ENCODE results near the gene GTF2F2.
"Not testable (repeated sequence)": the region's sequence is repeated elsewhere in the genome, so short reads cannot be mapped to it uniquely, and the experiment has no call there.

GTF2F2 gene

DNA sequence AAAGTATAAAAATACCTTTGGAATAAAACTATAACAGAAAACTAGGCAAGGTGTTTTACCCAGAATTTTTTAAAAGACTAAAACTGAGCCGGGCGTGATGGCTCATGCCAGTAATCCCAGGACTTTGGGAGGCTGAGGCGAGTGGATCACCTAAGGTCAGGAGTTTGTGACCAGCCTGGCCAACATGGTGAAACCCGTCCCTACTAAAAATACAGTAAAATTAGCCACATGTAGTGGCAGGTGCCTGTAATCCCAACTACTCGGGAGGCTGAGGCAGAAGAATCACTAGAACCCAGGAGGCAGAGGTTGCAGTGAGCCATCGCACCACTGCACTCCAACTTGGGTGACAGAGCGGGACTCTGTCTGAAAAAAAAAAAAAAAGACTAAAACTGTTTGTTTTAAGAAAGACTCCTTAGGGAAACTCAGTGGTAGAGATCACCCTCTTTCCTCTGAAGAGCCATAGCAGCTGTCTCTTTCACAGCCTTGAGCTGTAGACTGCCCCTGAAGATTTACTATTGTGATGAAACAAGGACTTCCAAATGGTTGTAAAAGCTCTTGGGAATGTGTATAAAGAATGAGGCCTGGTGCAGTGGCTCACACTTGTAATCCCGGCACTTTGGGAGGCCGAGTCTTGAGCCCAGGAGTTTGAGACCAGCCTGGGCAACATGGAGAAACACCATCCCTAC, 95.2 kb downstream of the GTF2F2 start:
- DNase-seq (ENCODE audit: low spot score): no peak

GRCh38 chr13:45216193-45216592, 95.9 kb downstream of the GTF2F2 start:
- DNase-seq (ENCODE audit: low spot score): no peak

- no peak for DNase-seq (ENCODE audit: low spot score)
These were observed 98.4 kb downstream of the GTF2F2 start for GRCh38 chr13:45218689-45219088.

DNA sequence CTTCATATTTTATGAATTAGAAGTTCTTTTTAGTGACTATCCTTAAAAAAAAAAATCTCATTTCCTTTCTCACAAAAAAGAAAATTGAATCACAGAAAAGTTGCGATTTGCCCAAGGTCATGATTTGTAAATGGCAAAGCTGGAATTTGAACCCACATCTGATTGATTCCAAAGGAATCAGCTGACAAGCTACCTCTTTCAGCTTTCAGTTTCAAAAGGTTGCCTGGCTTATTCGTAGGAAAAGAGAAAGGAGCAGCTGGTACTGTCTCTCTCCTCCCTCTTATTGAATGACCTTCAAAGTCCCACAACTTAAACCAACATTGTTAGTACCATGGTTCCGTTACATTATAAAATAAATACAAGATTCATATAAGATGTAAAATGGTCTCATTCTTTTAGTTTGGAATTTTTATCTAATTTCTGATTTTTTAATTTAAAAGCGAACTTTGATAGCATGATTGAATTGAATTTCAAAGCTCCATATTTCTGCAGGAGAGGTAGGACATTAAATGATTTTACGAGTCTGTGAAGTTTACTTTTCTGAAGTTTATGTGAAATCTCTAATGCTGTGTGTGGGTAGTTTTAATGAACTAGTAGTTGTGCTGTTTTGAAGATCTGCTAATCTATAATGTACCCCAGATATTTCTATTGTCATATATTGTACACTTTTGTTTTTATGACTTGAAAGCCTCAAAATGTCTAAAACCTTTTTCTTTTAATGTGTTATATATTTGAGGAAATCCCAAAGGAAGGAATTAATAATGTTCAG, 99.0 kb downstream of the GTF2F2 start:
- DNase-seq (ENCODE audit: low spot score): no peak

DNA sequence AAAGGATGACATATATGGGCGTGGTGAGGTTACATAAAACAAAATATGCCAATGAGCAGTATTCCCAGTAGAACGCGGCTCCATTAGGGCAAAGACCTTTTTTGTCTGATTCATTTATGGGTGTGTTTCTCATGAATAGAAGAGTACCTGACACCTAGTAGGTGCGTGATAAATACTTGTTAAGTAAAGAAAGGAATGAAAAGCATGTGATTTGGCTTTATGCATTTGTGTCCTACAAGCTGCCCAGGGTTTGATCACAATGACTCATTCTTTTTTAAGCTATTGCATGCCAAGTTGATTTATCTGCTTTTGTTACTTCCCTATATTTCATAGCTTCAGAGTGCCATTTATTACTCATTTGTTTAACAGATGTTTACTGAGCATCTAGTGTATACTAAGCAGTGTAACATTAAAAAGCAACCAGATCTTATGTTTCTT, 99.6 kb downstream of the GTF2F2 start:
- DNase-seq (ENCODE audit: low spot score): peak; percentile 44

DNA sequence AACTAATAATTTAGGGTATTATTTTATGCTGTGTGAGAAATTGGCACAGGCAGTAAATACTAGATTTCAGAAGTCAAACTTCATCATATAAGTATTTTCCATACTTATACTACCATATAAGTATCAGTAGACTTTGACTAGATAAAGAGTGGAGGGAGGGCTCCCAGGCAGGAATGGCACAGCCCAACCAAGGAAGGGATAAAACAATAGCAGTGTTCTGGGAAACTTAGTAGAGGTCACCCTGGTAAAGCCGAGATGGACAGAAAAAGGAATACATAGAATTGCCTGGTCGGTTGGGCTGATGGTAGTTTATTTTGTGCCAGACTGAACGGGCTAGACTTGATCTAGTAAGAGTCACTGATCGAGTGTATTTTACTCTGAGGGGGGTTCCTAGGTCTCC, 100.1 kb downstream of the GTF2F2 start:
- DNase-seq (ENCODE audit: low spot score): no peak

GRCh38 chr13:45222516-45222915, 102.2 kb downstream of the GTF2F2 start:
- DNase-seq (ENCODE audit: low spot score): no peak

DNA sequence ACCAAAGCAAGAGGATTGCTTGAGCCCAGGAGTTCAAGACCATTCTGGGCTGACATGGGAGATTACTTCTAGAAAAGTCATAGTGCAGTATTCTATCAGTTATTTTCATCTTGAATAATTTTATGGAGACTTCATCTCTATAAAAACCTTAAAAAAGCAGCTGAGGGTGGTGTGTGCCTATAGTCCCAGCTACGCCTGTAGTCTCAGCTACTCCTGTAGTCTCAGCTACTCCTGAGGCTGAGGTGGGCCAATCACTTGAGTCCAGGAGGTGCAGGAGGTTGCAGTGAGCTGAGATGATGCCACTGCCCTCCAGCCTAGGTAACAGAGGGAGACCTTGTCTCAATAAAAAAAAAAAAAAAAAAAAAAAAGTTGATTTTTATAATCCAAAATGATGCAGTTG, 102.6 kb downstream of the GTF2F2 start:
- DNase-seq (ENCODE audit: low spot score): no peak

- DNase-seq (ENCODE audit: low spot score): peak; percentile 43
These were observed 103.9 kb downstream of the GTF2F2 start for GRCh38 chr13:45224176-45224575.

DNA sequence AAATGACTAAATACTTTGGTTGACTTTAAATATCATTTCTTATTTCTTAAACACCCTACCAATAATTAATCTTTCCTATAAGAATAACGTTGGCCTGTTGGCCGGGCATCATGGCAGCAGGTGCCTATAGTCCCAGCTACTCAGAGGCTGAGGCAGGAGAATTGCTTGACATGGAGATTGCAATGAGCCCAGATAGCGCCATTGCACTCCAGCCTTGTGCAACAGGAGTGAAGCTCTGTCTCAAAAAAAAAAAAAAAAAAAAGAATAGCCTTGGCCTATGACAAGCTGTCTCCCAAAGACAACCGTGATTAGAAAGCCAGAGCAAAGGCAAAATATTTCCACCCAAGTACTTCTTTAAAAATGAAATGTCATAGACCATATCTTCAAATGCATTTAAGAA, 105.1 kb downstream of the GTF2F2 start:
- no peak for DNase-seq (ENCODE audit: low spot score)

DNA sequence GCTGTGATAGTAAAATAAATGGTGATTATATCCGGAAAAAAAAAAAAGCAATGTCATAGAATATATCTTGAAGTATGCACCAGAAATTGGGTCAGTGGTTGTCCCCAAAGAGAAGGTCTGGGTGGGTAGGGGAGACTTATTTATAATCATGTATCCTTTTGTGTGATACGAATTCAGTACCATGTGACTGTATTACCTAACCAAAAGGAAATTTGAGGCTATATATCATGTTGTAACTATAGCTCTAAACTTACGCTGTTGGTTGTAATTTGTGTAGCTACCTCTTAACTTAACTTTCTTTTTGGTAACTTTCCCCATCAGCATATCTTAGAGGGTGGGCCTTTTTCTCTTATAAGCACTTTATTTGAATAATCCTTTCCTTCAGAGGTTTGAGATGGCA, 105.7 kb downstream of the GTF2F2 start:
- no peak for DNase-seq (ENCODE audit: low spot score)

GRCh38 chr13:45228002-45228401, 107.7 kb downstream of the GTF2F2 start:
- no peak for DNase-seq (ENCODE audit: low spot score)

- DNase-seq (ENCODE audit: low spot score): no peak
These were observed 108.9 kb downstream of the GTF2F2 start for GRCh38 chr13:45229172-45229571.

DNA sequence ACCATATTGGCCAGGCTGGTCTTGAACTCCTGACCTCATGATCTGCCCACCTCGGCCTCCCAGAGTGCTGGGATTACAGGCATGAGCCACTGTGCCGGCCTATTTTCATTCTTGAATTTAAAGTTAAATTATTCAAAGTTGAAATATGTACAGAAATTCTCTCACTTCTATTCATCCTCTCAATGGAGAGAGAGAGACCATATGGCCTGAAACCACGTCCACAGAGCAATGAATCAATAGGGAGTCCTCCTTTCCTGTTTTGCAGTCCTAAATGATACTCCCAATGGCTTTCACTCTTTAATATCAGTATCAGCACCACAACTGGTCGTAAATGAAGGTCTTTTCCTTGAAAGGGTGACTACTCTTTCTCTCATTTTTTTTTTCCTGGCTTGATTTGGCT, 111.0 kb downstream of the GTF2F2 start:
- no peak for DNase-seq (ENCODE audit: low spot score)

DNA sequence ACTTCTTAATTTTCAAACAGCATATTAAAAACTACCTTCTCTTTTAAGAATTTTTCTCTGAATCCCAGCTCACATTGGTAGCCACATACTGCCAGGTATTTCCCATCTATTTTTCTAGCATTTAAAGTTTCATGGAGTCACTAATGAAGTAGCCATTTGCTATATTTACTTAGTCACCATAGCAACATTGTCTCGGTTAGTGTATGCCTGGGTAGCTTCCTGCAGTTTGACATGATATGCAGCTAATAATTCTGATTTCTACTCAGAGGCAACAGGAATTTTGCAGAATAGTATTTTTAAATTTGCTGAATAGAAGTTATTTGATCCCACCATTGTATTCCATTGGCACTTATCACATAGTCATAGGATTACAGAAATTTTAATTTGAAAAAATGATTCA, 111.4 kb downstream of the GTF2F2 start:
- no peak for DNase-seq (ENCODE audit: low spot score)

- DNase-seq (ENCODE audit: low spot score): no peak
These were observed 112.3 kb downstream of the GTF2F2 start for GRCh38 chr13:45232591-45232990.

DNA sequence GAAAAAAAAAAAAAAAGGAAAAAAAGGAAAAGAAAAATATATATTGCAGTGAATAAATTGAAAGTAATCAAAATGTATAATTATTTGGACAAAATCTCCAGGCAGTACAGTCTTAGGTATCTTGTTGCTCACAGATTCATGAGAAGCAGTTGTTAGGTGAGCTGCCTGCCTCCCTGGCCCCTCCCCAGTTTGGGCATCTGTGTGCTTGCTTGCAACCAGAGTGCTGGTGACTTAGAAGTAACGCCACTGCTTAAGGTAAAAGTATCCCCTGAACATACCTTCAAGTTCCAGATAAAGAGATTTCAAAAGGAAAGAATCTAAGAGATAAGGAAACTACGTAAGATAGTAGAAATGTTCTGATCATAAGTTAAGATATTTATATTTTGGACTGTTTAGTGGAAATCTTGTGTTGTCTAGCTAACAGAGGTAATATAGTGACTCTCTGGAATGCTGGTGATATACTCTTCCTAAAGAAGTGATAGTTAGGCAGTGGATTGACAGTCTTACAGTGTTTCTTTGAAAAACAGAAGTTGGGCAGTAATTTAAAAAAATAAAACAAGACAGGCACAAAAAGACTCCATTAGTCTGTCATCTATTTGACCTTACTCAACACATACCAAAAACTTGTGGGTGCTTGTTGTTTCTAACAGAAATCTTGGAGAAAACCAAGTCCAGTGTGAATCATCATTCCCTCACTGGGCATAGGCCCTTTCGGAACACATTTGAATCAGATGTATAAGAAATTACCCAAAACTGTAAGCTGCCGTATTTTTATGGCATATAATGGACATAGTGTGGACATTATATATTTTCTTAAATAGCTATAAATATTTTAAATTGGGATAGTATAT, 118.9 kb downstream of the GTF2F2 start:
- DNase-seq (ENCODE audit: low spot score): peak; percentile 37

DNA sequence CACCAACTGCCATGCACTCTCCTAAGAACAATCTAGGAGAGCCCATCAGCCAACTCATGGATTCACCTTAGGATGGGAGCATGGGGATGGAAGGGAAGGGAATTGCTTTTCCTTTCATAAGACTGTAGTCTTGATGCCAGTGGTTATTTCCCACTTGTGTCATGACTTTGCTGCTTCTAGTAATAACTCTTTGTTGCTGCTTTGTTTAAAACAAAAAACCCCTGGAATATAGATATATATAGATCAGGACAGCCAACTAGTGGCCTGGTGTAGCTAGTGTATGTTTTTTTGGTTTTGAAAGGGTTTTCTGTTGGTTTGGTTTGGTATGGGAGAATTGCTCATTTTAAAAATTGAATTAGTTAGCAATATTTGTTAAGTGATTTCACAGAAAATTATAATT, 119.8 kb downstream of the GTF2F2 start:
- DNase-seq (ENCODE audit: low spot score): no peak

- DNase-seq (ENCODE audit: low spot score): peak; percentile 64
These were observed 121.8 kb downstream of the GTF2F2 start for GRCh38 chr13:45242070-45242469.

DNA sequence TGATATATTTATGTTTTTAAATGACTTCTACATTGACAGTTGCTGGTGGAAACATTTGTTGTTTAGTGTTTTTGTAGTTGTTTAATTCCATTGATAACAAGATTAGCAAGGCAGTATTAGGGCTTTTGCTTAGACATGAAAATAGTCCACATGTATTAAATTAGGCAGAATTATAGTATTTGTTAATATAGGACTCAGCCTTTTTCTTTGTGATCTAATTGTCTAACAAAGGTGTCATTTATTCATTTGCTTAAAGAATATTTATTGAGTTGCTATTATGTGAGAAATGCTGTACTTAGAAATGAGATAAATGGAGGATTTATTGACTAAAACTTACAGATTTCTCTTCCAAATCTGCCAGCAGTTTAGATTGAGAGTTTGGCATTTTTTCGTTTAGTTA, 122.2 kb downstream of the GTF2F2 start:
- DNase-seq (ENCODE audit: low spot score): no peak

DNA sequence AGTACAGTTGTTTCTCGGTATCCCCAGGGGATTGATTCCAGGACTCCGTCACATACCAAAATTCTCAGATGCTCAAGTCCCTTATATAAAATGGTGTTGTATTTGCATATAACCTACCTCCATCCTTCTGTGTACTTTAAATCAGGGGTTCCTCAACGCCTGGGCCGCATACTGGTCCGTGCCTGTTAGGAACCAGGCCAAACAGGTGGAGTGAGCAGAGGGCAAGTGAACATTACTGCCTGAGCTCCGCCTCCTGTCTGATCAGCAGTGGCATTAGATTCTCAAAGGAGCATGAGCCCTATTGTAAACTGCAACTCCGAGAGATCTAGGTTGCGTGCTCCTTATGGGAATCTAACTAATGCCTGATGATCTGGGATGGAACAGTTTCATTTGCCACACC, 122.8 kb downstream of the GTF2F2 start:
- DNase-seq (ENCODE audit: low spot score): no peak

DNA sequence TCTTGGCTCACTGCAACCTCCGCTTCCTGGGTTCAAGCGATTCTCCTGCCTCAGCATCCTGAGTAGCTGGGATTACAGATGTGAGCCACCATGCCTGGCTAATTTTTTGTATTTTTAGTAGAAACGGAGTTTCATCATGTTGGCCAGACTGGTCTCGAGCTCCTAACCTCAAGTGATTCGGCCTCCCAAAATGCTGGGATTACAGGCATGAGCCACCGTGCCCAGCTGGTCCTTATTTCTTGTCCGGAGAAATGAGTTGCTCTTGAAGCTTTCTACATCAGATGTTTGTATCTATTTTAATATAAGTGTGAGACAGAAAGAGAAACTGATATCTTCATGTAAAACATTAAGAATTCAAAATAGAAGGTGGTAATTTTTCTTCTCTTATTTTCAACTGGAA, 124.4 kb downstream of the GTF2F2 start:
- not testable (repeated sequence) for DNase-seq (ENCODE audit: low spot score)

DNA sequence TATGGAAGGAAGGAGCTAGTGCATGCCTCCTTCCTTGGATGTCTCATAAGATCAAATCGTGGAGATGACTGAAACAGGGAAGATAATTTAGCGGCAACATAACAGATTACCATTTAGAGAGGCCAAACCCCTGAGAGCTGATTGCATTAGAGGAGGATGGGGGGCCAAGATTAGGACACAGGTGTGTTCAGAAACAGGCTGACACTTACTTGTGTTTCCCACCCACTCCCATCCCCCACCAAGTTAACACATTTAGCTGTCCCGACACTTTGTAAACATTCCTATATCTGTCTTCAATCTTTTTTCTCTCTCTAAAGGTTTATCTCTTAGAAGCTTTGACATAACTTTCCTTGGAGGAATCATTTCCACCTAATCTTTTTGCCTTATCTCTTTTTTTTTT, 129.4 kb downstream of the GTF2F2 start:
- DNase-seq (ENCODE audit: low spot score): no peak
